HL-60 (cell line): ENCODE results near the gene CHML.

Experiments
- GABPA ChIP-seq: IDR thresholded peaks from 2 replicates; pipeline ENCODE4 v1.6.1; 2012; ENCODE audit warnings: low read depth
- POLR2AphosphoS5 ChIP-seq: IDR thresholded peaks from 2 replicates; pipeline ENCODE4 v1.6.1; 2012; ENCODE audit warnings: low read depth
- REST ChIP-seq: IDR thresholded peaks from 2 replicates; pipeline ENCODE4 v1.6.1; 2012; ENCODE audit warnings: low read depth; ENCODE audit not compliant: insufficient replicate concordance

DNA sequence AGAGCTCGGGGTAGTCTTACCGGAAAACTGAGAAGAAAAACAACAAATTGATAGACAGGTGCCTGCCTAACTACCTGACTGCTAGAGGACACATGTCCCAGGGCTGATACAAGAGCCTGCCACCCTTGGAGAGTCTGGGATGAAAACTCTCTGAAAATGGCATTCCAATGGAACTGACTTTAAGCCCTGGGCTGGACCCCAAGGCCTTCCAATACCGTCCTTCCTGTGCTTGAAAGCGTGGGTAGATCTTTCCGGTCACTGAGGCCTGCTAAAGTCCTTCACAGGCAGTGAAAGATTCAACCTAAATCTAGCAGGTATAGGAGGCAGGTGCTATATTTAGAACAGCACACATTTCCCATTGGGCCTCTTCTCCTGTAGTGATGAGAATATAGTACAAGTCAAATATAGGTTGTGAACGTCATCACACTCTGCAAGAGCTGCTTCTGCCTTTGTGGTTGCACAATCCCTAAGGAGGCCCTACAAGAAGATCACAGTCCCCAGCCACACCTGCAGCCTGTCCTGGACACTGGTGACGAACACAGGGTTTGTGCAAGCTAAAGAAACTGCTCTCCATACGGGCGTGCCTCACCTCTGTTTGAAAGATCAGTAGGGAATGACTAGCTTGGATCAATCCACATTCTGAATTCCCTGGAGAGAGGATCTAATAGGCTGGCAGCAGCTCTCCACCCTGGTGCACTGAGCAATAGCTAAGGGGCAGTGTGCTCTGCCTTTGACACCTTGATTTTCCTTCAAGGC lies 876 bp upstream of the CHML start:
- TF ChIP-seq POLR2AphosphoS5 = no peak
- TF ChIP-seq GABPA = no peak
- TF ChIP-seq REST = no peak
